ENCODE measurements around the gene PTPRQ. TPM values are rescaled to one million over a fixed set of nuclear protein-coding genes. Genes with fewer than 3 reads are reported as not detected.

Gene PTPRQ
- total and polyA plus RNA-seq, 2 of the 8 experiments (the other 6 are each of a cell fraction or from before 2014, with no cell fraction given): not detected

- Histone ChIP-seq H2BK15ac (ENCODE audit: low read length) (no peak overlapping the region), H3K79me2 (ENCODE audit: control insufficient read depth in 1 of 2, insufficient read depth in 2 of 2, low read length in 2 of 2) (no peaks in the 10 kb centered on the region), H3K14ac (ENCODE audit: insufficient read length) (no peak overlapping the region), H3K27ac (ENCODE audit: low read depth, low read length) (no peak overlapping the region), H2AFZ (ENCODE audit: low read length) (no peak overlapping the region), H4K8ac (ENCODE audit: extremely low read depth, insufficient read depth, low read length) (no peak overlapping the region), H3K18ac (ENCODE audit: extremely low read depth, low read length) (no peak overlapping the region), H3K9me3 (ENCODE audit: insufficient read depth in 2 of 2, low read depth in 1 of 2, low read length in 1 of 2) (no peaks in the 10 kb centered on the region), H2BK12ac (ENCODE audit: low read depth, low read length) (no peak overlapping the region), H3K4me2 (ENCODE audit: insufficient read depth in 1 of 2, low read depth in 2 of 2, low read length in 2 of 2) (no peak overlapping the region), H3K4ac (replicated peaks; ENCODE audit: insufficient read length, low read depth, low read length) (no peak overlapping the region), H3K9ac (replicated peaks in 1 of 4; ENCODE audit: extremely low read depth in 1 of 4, low read depth in 3 of 4, low read length in 3 of 4) (no peak overlapping the region), H3K4me3 (ENCODE audit: extremely low read depth in 1 of 4, insufficient read depth in 2 of 4, low read depth in 3 of 4, low read length in 4 of 4) (no peak overlapping the region), H3K23me2 (ENCODE audit: low read depth, low read length) (no peaks in the 10 kb centered on the region), H3K27me3 (replicated peaks in 1 of 4; ENCODE audit: control insufficient read depth in 3 of 4, extremely low read depth in 1 of 4, insufficient read depth in 3 of 4, low read length in 3 of 4) (no peaks in the 10 kb centered on the region), H4K20me1 (replicated peaks in 1 of 2; ENCODE audit: control insufficient read depth in 1 of 2, insufficient read depth in 2 of 2, low read length in 2 of 2) (no peaks in the 10 kb centered on the region), H3K36me3 (ENCODE audit: control insufficient read depth in 2 of 4, insufficient read depth in 4 of 4, low read length in 3 of 4) (no peaks in the 10 kb centered on the region), H3K79me1 (ENCODE audit: low read depth, low read length) (no peaks in the 10 kb centered on the region), H2BK120ac (replicated peaks; ENCODE audit: low read depth, low read length) (no peak overlapping the region), H4K91ac (replicated peaks; ENCODE audit: insufficient read length, low read length) (no peak overlapping the region), H3K23ac (ENCODE audit: insufficient read length) (no peak overlapping the region), H4K5ac (ENCODE audit: insufficient read length, low read depth, low read length) (no peak overlapping the region), H3K4me1 (replicated peaks in 1 of 4; ENCODE audit: control insufficient read depth in 3 of 4, insufficient read depth in 4 of 4, low read length in 3 of 4) (peaks cover 0 to 4% (median 0%) of the 10 kb centered on the region in 4 experiments; a peak in 1 of 7 replicates), H2BK20ac (ENCODE audit: low read length) (no peak overlapping the region), H2BK5ac (ENCODE audit: low read depth, low read length) (no peak overlapping the region), H2AK5ac (ENCODE audit: low read depth, low read length) (no peak overlapping the region), H3K56ac (replicated peaks; ENCODE audit: insufficient read length, low read depth, low read length) (no peak overlapping the region)
- no peak for FAIRE-seq
- no peak for DNase-seq (ENCODE audit: low read depth in 1 of 2, low spot score in 2 of 2)
- ChIA-PET POLR2A (ENCODE audit: partially characterized antibody) (no interaction called here), CTCF (ENCODE audit: partially characterized antibody) (interaction anchor here (0.6 kb wide), 1 partner anchor 39 kb away, joined by 3 read pairs; no protein-coding TSS in a partner anchor)
- WGBS, 2 experiments (ENCODE audit: extremely low coverage in 1 of 2, insufficient coverage in 1 of 2, insufficient read length in 1 of 2, insufficient replicate concordance in 2 of 2, low coverage in 1 of 2, low lambda C conversion rate in 2 of 2, missing lambda C conversion rate in 1 of 2): 79% methylated on average over 2 of the region's 2 CpGs; no CpG with 5 or more reads in 1 of the 2 experiments
- TF ChIP-seq CBX5 (IDR thresholded peaks at IDR 0.05; ENCODE audit: low read depth, low read length) (no peak), ZNF274 (IDR thresholded peaks at IDR 0.05; ENCODE audit: borderline replicate concordance, extremely low read depth, low read length) (no peak), FOSL1 (IDR thresholded peaks at IDR 0.05; ENCODE audit: insufficient read depth, low read depth, low read length) (no peak), CEBPB (IDR thresholded peaks at IDR 0.05; ENCODE audit: low read depth, low read length) (0 out of 2 replicates have a peak, but pooled peaks have one; percentile 42), BCL11A (IDR thresholded peaks at IDR 0.05; ENCODE audit: low read depth in 2 of 2, low read length in 2 of 2) (peak in 1 of 2 experiments; percentile 52), SUZ12 (IDR thresholded peaks at IDR 0.05; ENCODE audit: low read length) (no peak), TEAD4 (IDR thresholded peaks at IDR 0.05; ENCODE audit: low read depth, low read length) (peak; percentile 98), SRF (IDR thresholded peaks at IDR 0.05; ENCODE audit: low read depth, low read length) (no peak), KDM1A (IDR thresholded peaks at IDR 0.05; ENCODE audit: borderline replicate concordance, low read length) (no peak), RNF2 (IDR thresholded peaks at IDR 0.05; ENCODE audit: borderline replicate concordance, low read depth, low read length, missing control alignments, poor library complexity, severe bottlenecking) (no peak), EGR1 (IDR thresholded peaks at IDR 0.05; ENCODE audit: borderline replicate concordance, low read depth, low read length) (no peak), E2F6 (IDR thresholded peaks at IDR 0.05) (peak; percentile 41; the same call in 1 of the 2 replicates), TBP (IDR thresholded peaks at IDR 0.05; ENCODE audit: low read depth, low read length) (no peak), CBX8 (IDR thresholded peaks at IDR 0.05; ENCODE audit: borderline replicate concordance, low read depth, low read length) (no peak)
Measured at GRCh38 chr12:80490329-80490728, 46.3 kb downstream of the PTPRQ start.

Measured in H1 (cell line).